ENCODE results near the gene GATAD2A. TPM values are rescaled to one million over a fixed set of nuclear protein-coding genes. Genes with fewer than 3 reads are reported as not detected.

GATAD2A gene
- polyA plus RNA-seq, 1 experiment = 22.0 TPM

DNA sequence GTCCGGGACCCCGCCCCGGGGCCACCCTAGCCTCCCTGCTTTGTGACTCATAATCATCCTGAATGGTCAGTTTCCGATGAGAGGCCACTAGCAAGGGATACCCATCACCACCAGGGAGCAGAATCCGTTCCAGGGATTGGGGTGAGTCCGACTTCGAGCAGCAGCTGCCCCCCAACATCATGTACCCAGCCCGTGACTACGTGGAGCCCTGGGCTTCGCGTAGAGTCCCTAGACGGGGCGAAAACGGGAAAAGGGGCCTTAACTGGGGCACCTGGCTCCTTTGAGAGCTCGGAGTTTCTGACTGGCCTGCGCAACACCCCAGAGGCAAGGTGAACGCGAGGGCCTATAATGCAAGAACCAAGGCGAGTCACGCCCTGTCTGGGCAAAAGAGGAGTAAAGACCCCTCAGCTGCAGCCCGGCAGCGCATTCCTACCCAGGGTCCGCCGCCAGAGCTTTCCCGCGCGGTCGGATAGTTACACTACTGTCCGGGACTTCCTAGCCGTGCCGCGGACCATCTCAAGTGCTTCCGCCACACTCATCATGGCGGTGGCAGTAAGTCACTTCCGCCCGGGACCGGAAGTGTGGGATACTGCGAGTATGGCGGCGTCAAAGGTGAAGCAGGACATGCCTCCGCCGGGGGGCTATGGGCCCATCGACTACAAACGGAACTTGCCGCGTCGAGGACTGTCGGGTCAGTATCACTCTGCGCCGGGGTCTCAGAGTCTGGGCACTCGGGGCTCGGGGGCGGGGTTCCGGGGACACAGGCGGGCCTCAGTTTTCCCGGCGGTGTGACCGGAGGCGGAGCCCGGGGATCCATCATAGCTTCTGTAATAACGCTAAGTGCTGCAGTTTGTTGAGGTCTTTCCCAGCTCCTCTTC, 110.4 kb downstream of the GATAD2A start, which contains the start of gene NDUFA13:
Gene NDUFA13, plus strand, starts transcription at position 584 of the 878 bp plus-strand sequence. Its CDS starts 14 bp downstream, at position 598.
- Histone ChIP-seq H3K9me3 (ENCODE audit: control insufficient read depth, insufficient read depth, low read length) (peaks cover 21% of the 10 kb centered on the region), H3K27ac (ENCODE audit: low read depth, low read length) (peak within 1 kb of the TSS; percentile 68), H3K27me3 (ENCODE audit: control insufficient read depth, insufficient read depth, low read length) (no peaks in the 10 kb centered on the region), H3K4me3 (ENCODE audit: low read depth, low read length) (peak within 1 kb of the TSS; percentile 92)
- POLR2A ChIA-PET = interaction anchor here (0.5 to 1.8 kb wide), 7 partner anchors 17 to 312 kb away, joined by 3 to 6 read pairs (median 3); no protein-coding TSS in a partner anchor
- CTCF ChIA-PET = interaction anchor here (1.2 to 1.6 kb wide), 3 partner anchors 16 to 110 kb away, joined by 3 to 5 read pairs (median 3); partner anchors contain the start of gene GATAD2A
- TF ChIP-seq, protein P1, sequence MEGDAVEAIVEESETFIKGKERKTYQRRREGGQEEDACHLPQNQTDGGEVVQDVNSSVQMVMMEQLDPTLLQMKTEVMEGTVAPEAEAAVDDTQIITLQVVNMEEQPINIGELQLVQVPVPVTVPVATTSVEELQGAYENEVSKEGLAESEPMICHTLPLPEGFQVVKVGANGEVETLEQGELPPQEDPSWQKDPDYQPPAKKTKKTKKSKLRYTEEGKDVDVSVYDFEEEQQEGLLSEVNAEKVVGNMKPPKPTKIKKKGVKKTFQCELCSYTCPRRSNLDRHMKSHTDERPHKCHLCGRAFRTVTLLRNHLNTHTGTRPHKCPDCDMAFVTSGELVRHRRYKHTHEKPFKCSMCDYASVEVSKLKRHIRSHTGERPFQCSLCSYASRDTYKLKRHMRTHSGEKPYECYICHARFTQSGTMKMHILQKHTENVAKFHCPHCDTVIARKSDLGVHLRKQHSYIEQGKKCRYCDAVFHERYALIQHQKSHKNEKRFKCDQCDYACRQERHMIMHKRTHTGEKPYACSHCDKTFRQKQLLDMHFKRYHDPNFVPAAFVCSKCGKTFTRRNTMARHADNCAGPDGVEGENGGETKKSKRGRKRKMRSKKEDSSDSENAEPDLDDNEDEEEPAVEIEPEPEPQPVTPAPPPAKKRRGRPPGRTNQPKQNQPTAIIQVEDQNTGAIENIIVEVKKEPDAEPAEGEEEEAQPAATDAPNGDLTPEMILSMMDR (IDR thresholded peaks at IDR 0.05; ENCODE audit: low read depth, low read length) = peak; percentile 30; the same call in 1 of the 2 replicates
- peak; percentile 72 for DNase-seq (ENCODE audit: low read depth, low spot score)

DNA sequence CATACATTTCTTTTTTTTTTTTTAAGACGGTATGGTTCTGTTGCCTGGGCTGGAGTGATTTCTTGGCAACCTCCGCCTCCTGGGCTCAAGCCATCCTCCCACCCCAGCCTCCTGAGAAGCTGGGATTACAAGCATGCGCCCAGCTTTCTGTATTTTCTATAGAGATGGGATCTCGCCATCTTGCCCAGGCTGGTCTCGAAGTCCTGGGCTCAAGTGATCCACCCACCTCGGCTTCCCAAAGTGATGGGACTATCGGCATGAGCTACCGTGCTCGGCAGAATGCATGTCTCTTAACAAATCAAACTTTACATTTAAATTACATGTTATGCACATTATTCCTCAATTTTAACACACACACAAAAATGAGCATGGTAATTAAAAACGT, 111.8 kb downstream of the GATAD2A start:
- ChIA-PET CTCF (interaction anchor here (1.6 kb wide), 1 partner anchor 15 kb away, joined by 5 read pairs; no protein-coding TSS in a partner anchor), POLR2A (no interaction called here)
- Histone ChIP-seq H3K27ac (ENCODE audit: low read depth, low read length) (peak overlapping the region; percentile 2), H3K9me3 (ENCODE audit: control insufficient read depth, insufficient read depth, low read length) (peaks cover 23% of the 10 kb centered on the region), H3K27me3 (ENCODE audit: control insufficient read depth, insufficient read depth, low read length) (no peaks in the 10 kb centered on the region), H3K4me3 (ENCODE audit: low read depth, low read length) (peak overlapping the region; percentile 92)
- TF ChIP-seq, protein P1 (IDR thresholded peaks at IDR 0.05; ENCODE audit: low read depth, low read length) = no peak
- no peak for DNase-seq (ENCODE audit: low read depth, low spot score)

DNA sequence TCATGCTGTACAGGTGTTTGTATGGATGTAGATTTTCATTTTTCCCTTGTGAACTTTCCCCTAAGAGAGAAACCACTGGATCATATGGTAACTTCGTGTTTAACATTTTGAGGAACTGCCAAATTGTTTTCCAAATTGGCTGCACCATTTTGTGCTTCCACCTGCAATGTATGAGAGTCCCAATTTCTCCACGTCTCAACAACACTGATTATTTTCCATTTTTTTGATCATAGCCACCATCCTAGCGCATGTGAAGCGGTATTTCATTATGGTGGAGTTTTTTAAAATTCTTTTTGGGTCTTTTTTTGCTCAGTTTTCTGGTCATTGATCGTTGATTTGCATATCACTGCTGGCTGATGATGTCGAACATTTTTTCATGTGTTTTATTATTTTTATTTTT, 115.5 kb downstream of the GATAD2A start:
- H3K27ac ChIP-seq (ENCODE audit: low read depth, low read length) = no peak overlapping the region
- POLR2A ChIA-PET = no interaction called here
- no peaks in the 10 kb centered on the region for H3K27me3 ChIP-seq (ENCODE audit: control insufficient read depth, insufficient read depth, low read length)
- H3K4me3 ChIP-seq (ENCODE audit: low read depth, low read length) = no peak overlapping the region
- CTCF ChIA-PET = no interaction called here
- DNase-seq (ENCODE audit: low read depth, low spot score) = no peak
- H3K9me3 ChIP-seq (ENCODE audit: control insufficient read depth, insufficient read depth, low read length) = peaks cover 2% of the 10 kb centered on the region; the same call in 1 of the 2 replicates
- TF ChIP-seq, protein P1 (IDR thresholded peaks at IDR 0.05; ENCODE audit: low read depth, low read length) = no peak

GRCh38 chr19:19523177-19523576, 117.7 kb downstream of the GATAD2A start:
- H3K4me3 ChIP-seq (ENCODE audit: low read depth, low read length) = no peak overlapping the region
- POLR2A ChIA-PET = no interaction called here
- H3K27me3 ChIP-seq (ENCODE audit: control insufficient read depth, insufficient read depth, low read length) = no peaks in the 10 kb centered on the region
- TF ChIP-seq, protein P1 (IDR thresholded peaks at IDR 0.05; ENCODE audit: low read depth, low read length) = no peak
- CTCF ChIA-PET = no interaction called here
- no peak for DNase-seq (ENCODE audit: low read depth, low spot score)
- no peak overlapping the region for H3K27ac ChIP-seq (ENCODE audit: low read depth, low read length)
- peaks cover 2% of the 10 kb centered on the region for H3K9me3 ChIP-seq (ENCODE audit: control insufficient read depth, insufficient read depth, low read length)

DNA sequence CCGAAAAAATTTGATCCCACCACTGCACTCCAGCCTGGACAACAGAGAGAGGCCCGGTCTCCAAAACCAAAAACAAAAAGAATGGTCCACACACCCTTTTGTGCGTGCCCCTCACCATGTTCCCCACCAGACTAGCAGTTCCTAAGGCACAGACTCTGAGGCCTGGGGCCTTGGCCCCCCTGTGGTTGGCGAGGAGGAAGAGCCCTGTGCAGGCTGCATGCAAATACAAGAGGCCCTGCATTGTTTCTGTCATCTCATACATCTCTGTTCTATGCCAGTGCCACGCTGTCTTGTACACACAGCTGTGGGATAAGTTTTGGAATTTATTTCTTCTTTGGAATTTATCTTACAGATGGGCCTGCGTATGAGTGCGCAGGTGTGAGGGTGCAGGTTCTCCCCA, 118.6 kb downstream of the GATAD2A start:
- CTCF ChIA-PET = no interaction called here
- Histone ChIP-seq H3K27me3 (ENCODE audit: control insufficient read depth, insufficient read depth, low read length) (no peaks in the 10 kb centered on the region), H3K27ac (ENCODE audit: low read depth, low read length) (no peak overlapping the region), H3K4me3 (ENCODE audit: low read depth, low read length) (no peak overlapping the region), H3K9me3 (ENCODE audit: control insufficient read depth, insufficient read depth, low read length) (peaks cover 2% of the 10 kb centered on the region)
- no peak for DNase-seq (ENCODE audit: low read depth, low spot score)
- TF ChIP-seq, protein P1 (IDR thresholded peaks at IDR 0.05; ENCODE audit: low read depth, low read length) = no peak
- POLR2A ChIA-PET = no interaction called here

Measured in AG04450 (cell line).